ENCODE results near the gene TMEM51. TPM values are rescaled to one million over a fixed set of nuclear protein-coding genes. Genes with fewer than 3 reads are reported as not detected.

The TMEM51 gene
- total and polyA plus RNA-seq, 2 of the 4 experiments (the other 2 are of a cell fraction), result 2.7 to 10.2 TPM

- no peak for DNase-seq
- Histone ChIP-seq H2BK15ac (ENCODE audit: low read depth, low read length) (no peak overlapping the region), H2BK20ac (ENCODE audit: low read depth, low read length) (no peak overlapping the region), H3K9ac (ENCODE audit: low read depth, low read length) (no peak overlapping the region), H3K23ac (ENCODE audit: low read depth, low read length) (no peak overlapping the region), H3K4ac (ENCODE audit: low read depth, low read length) (no peak overlapping the region), H3K36me3 (ENCODE audit: control insufficient read depth, insufficient read depth, low read length) (peaks cover 12% of the 10 kb centered on the region), H4K20me1 (ENCODE audit: insufficient read depth, low read length) (peaks cover 36% of the 10 kb centered on the region; the same call in 1 of the 2 replicates), H3K27ac (ENCODE audit: insufficient read depth, low read length) (no peak overlapping the region), H3K9me1 (ENCODE audit: insufficient read depth, low read length) (peaks cover 8% of the 10 kb centered on the region; the same call in 1 of the 2 replicates), H3K18ac (ENCODE audit: low read depth, low read length) (no peak overlapping the region), H2BK120ac (ENCODE audit: low read depth, low read length) (no peak overlapping the region), H3K14ac (replicated peaks; ENCODE audit: low read depth, low read length) (no peak overlapping the region), H4K8ac (ENCODE audit: low read depth in 2 of 2, low read length in 2 of 2) (no peak overlapping the region), H4K91ac (ENCODE audit: insufficient read depth, low read depth, low read length) (no peak overlapping the region), H3K9me3 (ENCODE audit: control insufficient read depth, insufficient read depth, low read length) (no peaks in the 10 kb centered on the region), H2AK5ac (ENCODE audit: low read depth, low read length) (no peak overlapping the region; the same call in 1 of the 2 replicates), H2AFZ (replicated peaks; ENCODE audit: low read length, poor library complexity) (no peak overlapping the region), H2BK5ac (ENCODE audit: low read depth, low read length, poor library complexity, severe bottlenecking) (no peak overlapping the region), H3K27me3 (ENCODE audit: control insufficient read depth, insufficient read depth, low read length) (no peaks in the 10 kb centered on the region), H2AK9ac (replicated peaks; ENCODE audit: low read depth, low read length, poor library complexity) (no peak overlapping the region), H3K56ac (ENCODE audit: extremely low read depth, insufficient read depth, low read length) (no peak overlapping the region), H4K5ac (ENCODE audit: low read depth, low read length) (no peak overlapping the region), H3K4me3 (ENCODE audit: insufficient read depth, low read depth, low read length) (no peak overlapping the region), H3K79me1 (ENCODE audit: low read depth in 1 of 2, low read length in 2 of 2) (peaks cover 32 to 54% of the 10 kb centered on the region in 2 experiments), H3K4me1 (ENCODE audit: control insufficient read depth, insufficient read depth, low read length) (peaks cover 13% of the 10 kb centered on the region), H3K4me2 (ENCODE audit: low read depth, low read length) (no peak overlapping the region)
- ATAC-seq (ENCODE audit: low read depth), result no peak
- dilution Hi-C loops (cut with HindIII; ENCODE audit: low sequenced_read_pairs, unreplicated experiment) (no loop called here), intact Hi-C loops (cut with micrococcal nuclease) (no loop called here), in situ Hi-C loops (cut with MboI; ENCODE audit: low sequenced_read_pairs) (no loop called here)
- CTCF ChIA-PET, result no interaction called here
- no CpG with 5 or more reads among the region's 9 CpGs for WGBS, 2 experiments (ENCODE audit: extremely low coverage in 2 of 2, insufficient read length in 1 of 2)
- BruUV-seq (replicated peaks), result no TSS peak
- POLR2A ChIA-PET (ENCODE audit: unreplicated experiment), result interaction anchor here (1.1 kb wide), 1 partner anchor 15 kb away, joined by 3 read pairs; no protein-coding TSS in a partner anchor
- TF ChIP-seq POLR2A (IDR thresholded peaks at IDR 0.05; ENCODE audit: low read depth, low read length) (no peak), FOS (IDR thresholded peaks at IDR 0.05; ENCODE audit: low read depth, low read length) (no peak), CEBPB (IDR thresholded peaks at IDR 0.05; ENCODE audit: low read depth, low read length) (no peak), CHD1 (IDR thresholded peaks at IDR 0.05; ENCODE audit: low read depth, low read length) (no peak), BHLHE40 (IDR thresholded peaks at IDR 0.05; ENCODE audit: low read depth, low read length) (no peak), RFX5 (IDR thresholded peaks at IDR 0.05; ENCODE audit: low read depth, low read length) (no peak), MXI1 (IDR thresholded peaks at IDR 0.05; ENCODE audit: borderline replicate concordance, low read depth, low read length) (no peak)
These were observed 42.5 kb downstream of the TMEM51 start for GRCh38 chr1:15196069-15196468.

All from IMR-90 (cell line).